Limb (tissue), 2 donors: Measurements from ENCODE around the gene FOXB1.

Experiments
- DNase-seq, 2 donors: peaks; one replicate each; pipeline ENCODE4 v3.0.0-alpha.2; 2016; ENCODE audit errors: extremely low spot score in 2 of 2

FOXB1 gene

GRCh38 chr15:59998950-59999611 is 5.0 kb upstream of the FOXB1 start:
- peak in 1 of 2 donors; percentile 43 for DNase-seq

- peak in 1 of 2 donors; percentile 49 for DNase-seq
These were observed 4.4 kb upstream of the FOXB1 start for GRCh38 chr15:59999612-60000112.

- peak in 1 of 2 donors; percentile 52 for DNase-seq
These were observed 3.8 kb upstream of the FOXB1 start for GRCh38 chr15:60000113-60000823.

- DNase-seq = peak in 1 of 2 donors; percentile 47
These were observed 3.1 kb upstream of the FOXB1 start for GRCh38 chr15:60000824-60001609.

- peak in 1 of 2 donors; percentile 58 for DNase-seq
These were observed 2.2 kb upstream of the FOXB1 start for GRCh38 chr15:60001610-60002527.

- no peak for DNase-seq
These were observed 1.4 kb upstream of the FOXB1 start for GRCh38 chr15:60002528-60003218.

GRCh38 chr15:60003243-60004008 is 685 bp upstream of the FOXB1 start:
- no peak for DNase-seq

- DNase-seq = peak in 1 of 2 donors; percentile 58
These were observed 788 bp downstream of the FOXB1 start for GRCh38 chr15:60004846-60005351.

- peak in 1 of 2 donors; percentile 36 for DNase-seq
These were observed 1.5 kb downstream of the FOXB1 start for GRCh38 chr15:60005352-60006202.

GRCh38 chr15:60006203-60006862 is 2.2 kb downstream of the FOXB1 start:
- peak; percentile 31 to 75 for DNase-seq

GRCh38 chr15:60006873-60007272 is 2.8 kb downstream of the FOXB1 start:
- DNase-seq = no peak

- no peak for DNase-seq
These were observed 5.2 kb downstream of the FOXB1 start for GRCh38 chr15:60009124-60009960.

GRCh38 chr15:60009980-60010732 is 6.0 kb downstream of the FOXB1 start:
- DNase-seq = peak in 1 of 2 donors; percentile 37

GRCh38 chr15:60010858-60011257 is 6.7 kb downstream of the FOXB1 start:
- no peak for DNase-seq

GRCh38 chr15:60012695-60013094 is 8.6 kb downstream of the FOXB1 start:
- no peak for DNase-seq
